ENCODE results near the gene OBSCN. TPM values are rescaled to one million over a fixed set of nuclear protein-coding genes. Genes with fewer than 3 reads are reported as not detected.

The OBSCN gene
- total and polyA plus RNA-seq, 2 of the 13 experiments (the other 11 are each of a cell fraction or from before 2014, with no cell fraction given): 0.20 TPM

DNA sequence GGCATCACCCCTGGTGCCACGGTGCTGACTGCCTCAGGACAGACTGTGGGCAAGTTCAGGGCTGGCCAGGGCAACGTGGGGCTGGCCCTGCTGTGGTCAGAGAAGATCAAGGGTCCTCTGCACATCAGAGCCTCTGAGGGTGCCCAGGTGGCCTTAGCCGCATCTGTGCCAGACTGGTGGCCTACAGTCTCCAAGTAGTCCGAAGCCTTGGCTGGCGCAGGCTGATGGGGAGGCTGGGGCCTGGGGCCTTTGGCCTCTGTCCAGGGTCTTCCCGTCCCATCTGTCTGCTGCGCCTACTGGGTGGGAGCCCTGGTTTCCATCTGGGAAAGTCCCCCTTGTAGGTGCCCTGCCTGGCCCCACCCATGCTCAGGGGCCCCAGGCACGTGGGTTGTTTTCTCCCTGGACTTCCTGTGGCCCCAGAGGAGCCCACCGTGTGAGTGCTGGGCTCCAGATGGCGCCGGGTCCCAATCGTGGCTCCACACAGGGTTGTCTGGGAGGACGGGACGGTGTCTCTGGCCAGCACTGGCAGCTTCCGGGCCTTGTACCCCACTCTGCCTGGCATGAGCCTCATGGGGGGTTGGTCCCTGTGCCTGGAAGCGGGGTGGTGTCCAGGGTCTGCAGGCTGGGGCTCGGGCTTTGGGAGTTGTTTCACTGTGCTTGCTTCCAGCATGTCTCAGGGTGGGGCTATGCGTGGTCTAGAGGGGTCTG lies 32.4 kb upstream of the OBSCN start:
- H4K20me1 ChIP-seq (ENCODE audit: insufficient read depth, low read length): 0 out of 2 replicates have a peak, but pooled peaks cover 2% of the 10 kb centered on the region
- no peak overlapping the region for H3K4me3 ChIP-seq (replicated peaks in 1 of 3; ENCODE audit: insufficient read depth in 1 of 3, low read depth in 2 of 3, low read length in 3 of 3)
- H2AFZ ChIP-seq (ENCODE audit: low read length): no peak overlapping the region
- H3K9ac ChIP-seq (ENCODE audit: insufficient read depth, low read depth, low read length): no peak overlapping the region
- ChIA-PET CTCF (ENCODE audit: low intra/inter-chr PET ratio, low total read pairs) (no interaction called here), POLR2A (no interaction called here)
- H3K4me2 ChIP-seq (ENCODE audit: low read depth, low read length): no peak overlapping the region
- H3K79me2 ChIP-seq (ENCODE audit: insufficient read depth, low read length): no peaks in the 10 kb centered on the region
- no peaks in the 10 kb centered on the region; a peak in 1 of 5 replicates for H3K27me3 ChIP-seq (ENCODE audit: control insufficient read depth in 1 of 2, insufficient read depth in 2 of 2, low read length in 2 of 2)
- ATAC-seq (no peak), DNase-seq (ENCODE audit: low spot score) (no peak), FAIRE-seq (no peak)
- WGBS (ENCODE audit: low lambda C conversion rate): no CpG with 5 or more reads among the region's 18 CpGs
- BruUV-seq (replicated peaks): no TSS peak
- no peaks in the 10 kb centered on the region for H3K9me3 ChIP-seq (ENCODE audit: low read length)
- no peak overlapping the region for H3K27ac ChIP-seq (ENCODE audit: extremely low read length, insufficient read depth, low read length)
- in situ Hi-C loops (cut with HindIII; ENCODE audit: extremely low pct_ligation_motif_present, low pct_unique_long_range_greater_than_20kb): loop anchor here (5.0 kb wide), 1 partner anchor 38 kb away; no protein-coding TSS in a partner anchor
- no peaks in the 10 kb centered on the region; a peak in 1 of 5 replicates for H3K36me3 ChIP-seq (replicated peaks in 1 of 2; ENCODE audit: control insufficient read depth in 1 of 2, insufficient read depth in 2 of 2, low read length in 2 of 2)
- intact Hi-C loops (cut with micrococcal nuclease; ENCODE audit: unreplicated experiment): no loop called here
- H3K4me1 ChIP-seq (ENCODE audit: insufficient read depth, low read length): no peaks in the 10 kb centered on the region
- TF ChIP-seq NFE2 (CRISPR knock-in tag; IDR thresholded peaks at IDR 0.05): no peak
- no peak for TF ChIP-seq ZNF484 (CRISPR knock-in tag; IDR thresholded peaks at IDR 0.05; ENCODE audit: borderline replicate concordance, low read depth)
- TF ChIP-seq, protein P1, sequence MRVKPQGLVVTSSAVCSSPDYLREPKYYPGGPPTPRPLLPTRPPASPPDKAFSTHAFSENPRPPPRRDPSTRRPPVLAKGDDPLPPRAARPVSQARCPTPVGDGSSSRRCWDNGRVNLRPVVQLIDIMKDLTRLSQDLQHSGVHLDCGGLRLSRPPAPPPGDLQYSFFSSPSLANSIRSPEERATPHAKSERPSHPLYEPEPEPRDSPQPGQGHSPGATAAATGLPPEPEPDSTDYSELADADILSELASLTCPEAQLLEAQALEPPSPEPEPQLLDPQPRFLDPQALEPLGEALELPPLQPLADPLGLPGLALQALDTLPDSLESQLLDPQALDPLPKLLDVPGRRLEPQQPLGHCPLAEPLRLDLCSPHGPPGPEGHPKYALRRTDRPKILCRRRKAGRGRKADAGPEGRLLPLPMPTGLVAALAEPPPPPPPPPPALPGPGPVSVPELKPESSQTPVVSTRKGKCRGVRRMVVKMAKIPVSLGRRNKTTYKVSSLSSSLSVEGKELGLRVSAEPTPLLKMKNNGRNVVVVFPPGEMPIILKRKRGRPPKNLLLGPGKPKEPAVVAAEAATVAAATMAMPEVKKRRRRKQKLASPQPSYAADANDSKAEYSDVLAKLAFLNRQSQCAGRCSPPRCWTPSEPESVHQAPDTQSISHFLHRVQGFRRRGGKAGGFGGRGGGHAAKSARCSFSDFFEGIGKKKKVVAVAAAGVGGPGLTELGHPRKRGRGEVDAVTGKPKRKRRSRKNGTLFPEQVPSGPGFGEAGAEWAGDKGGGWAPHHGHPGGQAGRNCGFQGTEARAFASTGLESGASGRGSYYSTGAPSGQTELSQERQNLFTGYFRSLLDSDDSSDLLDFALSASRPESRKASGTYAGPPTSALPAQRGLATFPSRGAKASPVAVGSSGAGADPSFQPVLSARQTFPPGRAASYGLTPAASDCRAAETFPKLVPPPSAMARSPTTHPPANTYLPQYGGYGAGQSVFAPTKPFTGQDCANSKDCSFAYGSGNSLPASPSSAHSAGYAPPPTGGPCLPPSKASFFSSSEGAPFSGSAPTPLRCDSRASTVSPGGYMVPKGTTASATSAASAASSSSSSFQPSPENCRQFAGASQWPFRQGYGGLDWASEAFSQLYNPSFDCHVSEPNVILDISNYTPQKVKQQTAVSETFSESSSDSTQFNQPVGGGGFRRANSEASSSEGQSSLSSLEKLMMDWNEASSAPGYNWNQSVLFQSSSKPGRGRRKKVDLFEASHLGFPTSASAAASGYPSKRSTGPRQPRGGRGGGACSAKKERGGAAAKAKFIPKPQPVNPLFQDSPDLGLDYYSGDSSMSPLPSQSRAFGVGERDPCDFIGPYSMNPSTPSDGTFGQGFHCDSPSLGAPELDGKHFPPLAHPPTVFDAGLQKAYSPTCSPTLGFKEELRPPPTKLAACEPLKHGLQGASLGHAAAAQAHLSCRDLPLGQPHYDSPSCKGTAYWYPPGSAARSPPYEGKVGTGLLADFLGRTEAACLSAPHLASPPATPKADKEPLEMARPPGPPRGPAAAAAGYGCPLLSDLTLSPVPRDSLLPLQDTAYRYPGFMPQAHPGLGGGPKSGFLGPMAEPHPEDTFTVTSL (CRISPR knock-in tag; IDR thresholded peaks at IDR 0.05; ENCODE audit: borderline replicate concordance): no peak
- no peak for TF ChIP-seq ZNF33A (CRISPR knock-in tag; IDR thresholded peaks at IDR 0.05; ENCODE audit: borderline replicate concordance)
- TF ChIP-seq SP4 (CRISPR knock-in tag; IDR thresholded peaks at IDR 0.05): no peak
- TF ChIP-seq, protein P2, sequence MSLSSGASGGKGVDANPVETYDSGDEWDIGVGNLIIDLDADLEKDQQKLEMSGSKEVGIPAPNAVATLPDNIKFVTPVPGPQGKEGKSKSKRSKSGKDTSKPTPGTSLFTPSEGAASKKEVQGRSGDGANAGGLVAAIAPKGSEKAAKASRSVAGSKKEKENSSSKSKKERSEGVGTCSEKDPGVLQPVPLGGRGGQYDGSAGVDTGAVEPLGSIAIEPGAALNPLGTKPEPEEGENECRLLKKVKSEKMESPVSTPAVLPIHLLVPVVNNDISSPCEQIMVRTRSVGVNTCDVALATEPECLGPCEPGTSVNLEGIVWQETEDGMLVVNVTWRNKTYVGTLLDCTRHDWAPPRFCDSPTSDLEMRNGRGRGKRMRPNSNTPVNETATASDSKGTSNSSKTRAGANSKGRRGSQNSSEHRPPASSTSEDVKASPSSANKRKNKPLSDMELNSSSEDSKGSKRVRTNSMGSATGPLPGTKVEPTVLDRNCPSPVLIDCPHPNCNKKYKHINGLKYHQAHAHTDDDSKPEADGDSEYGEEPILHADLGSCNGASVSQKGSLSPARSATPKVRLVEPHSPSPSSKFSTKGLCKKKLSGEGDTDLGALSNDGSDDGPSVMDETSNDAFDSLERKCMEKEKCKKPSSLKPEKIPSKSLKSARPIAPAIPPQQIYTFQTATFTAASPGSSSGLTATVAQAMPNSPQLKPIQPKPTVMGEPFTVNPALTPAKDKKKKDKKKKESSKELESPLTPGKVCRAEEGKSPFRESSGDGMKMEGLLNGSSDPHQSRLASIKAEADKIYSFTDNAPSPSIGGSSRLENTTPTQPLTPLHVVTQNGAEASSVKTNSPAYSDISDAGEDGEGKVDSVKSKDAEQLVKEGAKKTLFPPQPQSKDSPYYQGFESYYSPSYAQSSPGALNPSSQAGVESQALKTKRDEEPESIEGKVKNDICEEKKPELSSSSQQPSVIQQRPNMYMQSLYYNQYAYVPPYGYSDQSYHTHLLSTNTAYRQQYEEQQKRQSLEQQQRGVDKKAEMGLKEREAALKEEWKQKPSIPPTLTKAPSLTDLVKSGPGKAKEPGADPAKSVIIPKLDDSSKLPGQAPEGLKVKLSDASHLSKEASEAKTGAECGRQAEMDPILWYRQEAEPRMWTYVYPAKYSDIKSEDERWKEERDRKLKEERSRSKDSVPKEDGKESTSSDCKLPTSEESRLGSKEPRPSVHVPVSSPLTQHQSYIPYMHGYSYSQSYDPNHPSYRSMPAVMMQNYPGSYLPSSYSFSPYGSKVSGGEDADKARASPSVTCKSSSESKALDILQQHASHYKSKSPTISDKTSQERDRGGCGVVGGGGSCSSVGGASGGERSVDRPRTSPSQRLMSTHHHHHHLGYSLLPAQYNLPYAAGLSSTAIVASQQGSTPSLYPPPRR (CRISPR knock-in tag; IDR thresholded peaks at IDR 0.05; ENCODE audit: borderline replicate concordance): no peak
- no peak for TF ChIP-seq ZNF274 (CRISPR knock-in tag; IDR thresholded peaks at IDR 0.05)
- TF ChIP-seq, protein P3, sequence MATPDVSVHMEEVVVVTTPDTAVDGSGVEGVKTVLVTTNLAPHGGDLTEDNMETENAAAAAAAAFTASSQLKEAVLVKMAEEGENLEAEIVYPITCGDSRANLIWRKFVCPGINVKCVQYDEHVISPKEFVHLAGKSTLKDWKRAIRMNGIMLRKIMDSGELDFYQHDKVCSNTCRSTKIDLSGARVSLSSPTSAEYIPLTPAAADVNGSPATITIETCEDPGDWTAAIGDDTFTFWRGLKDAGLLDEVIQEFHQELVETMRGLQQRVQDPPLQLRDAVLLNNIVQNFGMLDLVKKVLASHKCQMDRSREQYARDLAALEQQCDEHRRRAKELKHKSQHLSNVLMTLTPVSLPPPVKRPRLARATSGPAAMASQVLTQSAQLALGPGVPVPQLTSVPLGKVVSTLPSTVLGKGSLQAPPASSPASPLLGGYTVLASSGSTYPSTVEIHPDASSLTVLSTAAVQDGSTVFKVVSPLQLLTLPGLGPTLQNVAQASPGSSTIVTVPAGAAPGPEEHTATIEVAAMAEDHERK (CRISPR knock-in tag; IDR thresholded peaks at IDR 0.05; ENCODE audit: low read depth): no peak
- no peak for TF ChIP-seq IKZF1 (IDR thresholded peaks at IDR 0.05)
- no peak for TF ChIP-seq SAP130 (CRISPR knock-in tag; IDR thresholded peaks at IDR 0.05; ENCODE audit: low read depth)
- TF ChIP-seq ZNF34 (CRISPR knock-in tag; IDR thresholded peaks at IDR 0.05; ENCODE audit: borderline replicate concordance): no peak
- TF ChIP-seq ZNF232 (CRISPR knock-in tag; IDR thresholded peaks at IDR 0.05; ENCODE audit: borderline replicate concordance): no peak
